GM23338 (cell line): Measurements from ENCODE around the gene FHL2. TPM values are rescaled to one million over a fixed set of nuclear protein-coding genes. Genes with fewer than 3 reads are reported as not detected.

ENCODE experiments used
- ATAC-seq: fragments of 200-7000 bp; cut with Tn5 transposase; 3 replicates; pipeline ENCODE4 v1.9.1; 2020
- DNase-seq: peaks from one replicate; pipeline ENCODE4 v3.0.0-alpha.2; 2015; ENCODE audit warnings: low spot score
- H2AFZ ChIP-seq: fragments of 200-600 bp; sonication (generic); 2 replicates; pipeline ENCODE4 v1.8.0; 2016; ENCODE audit warnings: antibody characterized with exemption, mild to moderate bottlenecking, moderate library complexity
- H3F3A ChIP-seq: fragments of 200-600 bp; sonication (generic); replicated peaks from 2 replicates; pipeline ENCODE4 v1.8.0; 2017; ENCODE audit warnings: antibody characterized with exemption, mixed run types, low read depth
- H3K27ac ChIP-seq: fragments of 200-600 bp; sonication (generic); 2 replicates; pipeline ENCODE4 v1.6.1; 2016; ENCODE audit warnings: low read depth
- H3K27me3 ChIP-seq: fragments of 200-600 bp; sonication (generic); 2 replicates; pipeline ENCODE4 v1.8.0; 2016; ENCODE audit warnings: mild to moderate bottlenecking, mixed run types, moderate library complexity; ENCODE audit not compliant: insufficient read depth
- H3K36me3 ChIP-seq: fragments of 200-600 bp; sonication (generic); 2 replicates; pipeline ENCODE4 v1.8.0; 2016; ENCODE audit warnings: mild to moderate bottlenecking; ENCODE audit not compliant: insufficient read depth
- H3K4me1 ChIP-seq: fragments of 200-600 bp; sonication (generic); 2 replicates; pipeline ENCODE4 v1.8.0; 2016; ENCODE audit warnings: mild to moderate bottlenecking, moderate library complexity; ENCODE audit not compliant: insufficient read depth
- H3K4me2 ChIP-seq: fragments of 200-600 bp; sonication (generic); 2 replicates; pipeline ENCODE4 v1.7.1; 2017; ENCODE audit warnings: mixed run types
- H3K4me3 ChIP-seq: fragments of 200-600 bp; sonication (generic); 2 replicates; pipeline ENCODE4 v1.6.1; 2016; ENCODE audit warnings: mixed run types
- H3K79me2 ChIP-seq: fragments of 200-600 bp; sonication (generic); replicated peaks from 2 replicates; pipeline ENCODE4 v1.8.0; 2017; ENCODE audit warnings: mild to moderate bottlenecking; ENCODE audit not compliant: insufficient read depth
- H3K9me2 ChIP-seq: fragments of 200-600 bp; sonication (generic); 2 replicates; pipeline ENCODE4 v1.8.0; 2017; ENCODE audit not compliant: insufficient read depth
- H4K20me1 ChIP-seq: fragments of 200-600 bp; sonication (generic); replicated peaks from 2 replicates; pipeline ENCODE4 v1.8.0; 2017; ENCODE audit warnings: mild to moderate bottlenecking; ENCODE audit not compliant: insufficient read depth
- H3K27ac Mint-ChIP-seq: 2 replicates; pipeline ENCODE4 v1.8.0; 2020; ENCODE audit warnings: inconsistent platforms, mild to moderate bottlenecking, moderate library complexity, mixed read lengths
- H3K27me3 Mint-ChIP-seq: 3 replicates; pipeline ENCODE4 v1.8.0; 2022; ENCODE audit warnings: low read depth, mild to moderate bottlenecking, moderate library complexity, mixed read lengths, inconsistent platforms; ENCODE audit not compliant: insufficient read depth, poor library complexity
- H3K36me3 Mint-ChIP-seq: 3 replicates; pipeline ENCODE4 v1.8.0; 2021; ENCODE audit warnings: low read depth, mild to moderate bottlenecking, inconsistent platforms, moderate library complexity, mixed read lengths
- H3K4me1 Mint-ChIP-seq: 3 replicates; pipeline ENCODE4 v1.8.0; 2020; ENCODE audit warnings: mild to moderate bottlenecking, inconsistent platforms, mixed read lengths
- H3K4me3 Mint-ChIP-seq: 3 replicates; pipeline ENCODE4 v1.8.0; 2021; ENCODE audit warnings: moderate library complexity, mild to moderate bottlenecking, inconsistent platforms, mixed read lengths
- H3K9me3 Mint-ChIP-seq: 3 replicates; pipeline ENCODE4 v1.8.0; 2020; ENCODE audit warnings: moderate library complexity, mild to moderate bottlenecking, inconsistent platforms, mixed read lengths
- CREB1 ChIP-seq: fragments of 250-450 bp; sonication (Bioruptor Pico); IDR thresholded peaks from 2 replicates; pipeline ENCODE4 v1.5.0; 2020; ENCODE audit warnings: low read depth, mild to moderate bottlenecking, moderate library complexity
- CTCF ChIP-seq, 2 experiments: fragments of 200-600 bp in 1 of 2; sonication (generic) in 1 of 2; conservative IDR thresholded peaks; 2 replicates each; pipeline versions ENCODE4 v1.5.1 to v1.6.1; 2016 to 2017; ENCODE audit warnings: antibody characterized with exemption in 2 of 2, low read depth in 2 of 2, mild to moderate bottlenecking in 2 of 2, moderate library complexity in 1 of 2
- ETS1 ChIP-seq: IDR thresholded peaks from 2 replicates; pipeline ENCODE4 v1.6.1; 2016; ENCODE audit warnings: antibody characterized with exemption
- EZH2 ChIP-seq: fragments of 200-600 bp; sonication (generic); IDR thresholded peaks from one replicate; pipeline ENCODE4 v1.8.0; 2017; ENCODE audit warnings: antibody characterized with exemption, mild to moderate bottlenecking, low read depth; ENCODE audit not compliant: unreplicated experiment
- EZH2phosphoT487 ChIP-seq: fragments of 200-600 bp; sonication (generic); IDR thresholded peaks from one replicate; pipeline ENCODE4 v1.8.1; 2018; ENCODE audit warnings: antibody characterized with exemption; ENCODE audit not compliant: unreplicated experiment
- JUNB ChIP-seq: IDR thresholded peaks from one replicate; pipeline ENCODE4 v1.6.1; 2016; ENCODE audit warnings: antibody characterized with exemption; ENCODE audit not compliant: unreplicated experiment
- POLR2AphosphoS5 ChIP-seq: IDR thresholded peaks from 2 replicates; pipeline ENCODE4 v1.6.1; 2016; ENCODE audit warnings: antibody characterized with exemption, low read depth
- ZNF114 ChIP-seq: fragments of 250-450 bp; sonication (Bioruptor Pico); IDR thresholded peaks from 2 replicates; pipeline ENCODE4 v1.5.0; 2020; ENCODE audit warnings: mild to moderate bottlenecking, moderate library complexity
- ZNF462 ChIP-seq: fragments of 250-450 bp; sonication (Bioruptor Pico); IDR thresholded peaks from 2 replicates; pipeline ENCODE4 v1.5.0; 2020; ENCODE audit warnings: mild to moderate bottlenecking, moderate library complexity
- polyA plus RNA-seq: library from polyadenylated mRNA; unstranded; fragments of >200 nt; fragmentation: Nextera tagmentation; extraction: Ambion mirVana; gene quantifications from 2 replicates; pipeline ENCODE4 v1.2.1, GENCODE V29; 2016
- total RNA-seq: library from RNA; depleted of rRNA; stranded (reverse); fragments of >200 nt; shearing (Covaris generic); gene quantifications from 2 replicates; pipeline ENCODE4 v1.2.3, GENCODE V29; 2014

The FHL2 gene
- total and polyA plus RNA-seq, 2 experiments from 2014 or later, result 29.0 to 30.9 TPM

- TF ChIP-seq POLR2AphosphoS5 (no peak), ETS1 (no peak), EZH2 (no peak), EZH2phosphoT487 (no peak), ZNF114 (CRISPR knock-in tag) (no peak), CREB1 (no peak), CTCF (conservative IDR thresholded peaks at IDR 0.05; ENCODE audit: low read depth in 2 of 2) (no peak), JUNB (no peak), ZNF462 (CRISPR knock-in tag) (no peak)
- Mint-ChIP-seq H3K27ac (no peak overlapping the region), H3K9me3 (no peaks in the 10 kb centered on the region), H3K36me3 (peaks cover 8% of the 10 kb centered on the region; the same call in 2 of the 3 replicates), H3K4me3 (no peak overlapping the region), H3K4me1 (peaks cover 18% of the 10 kb centered on the region), H3K27me3 (no peaks in the 10 kb centered on the region)
- Histone ChIP-seq H3K4me2 (no peak overlapping the region), H3K27ac (no peak overlapping the region), H3K27me3 (no peaks in the 10 kb centered on the region), H3K4me1 (peaks cover 7% of the 10 kb centered on the region), H3F3A (no peaks in the 10 kb centered on the region), H2AFZ (no peak overlapping the region), H3K4me3 (no peak overlapping the region), H3K36me3 (no peaks in the 10 kb centered on the region), H3K9me2 (no peaks in the 10 kb centered on the region), H4K20me1 (peaks cover 8% of the 10 kb centered on the region; the same call in 1 of the 2 replicates), H3K79me2 (peaks cover 88% of the 10 kb centered on the region)
- no peak for DNase-seq
- no peak for ATAC-seq
Measured at GRCh38 chr2:105321875-105322646, 76.8 kb downstream of the FHL2 start.
